HEK293 (cell line): Measurements from ENCODE around the gene GLIS1.

Experiments
- CTCF ChIA-PET: fragments of 350-600 bp; formaldehyde crosslinking; extraction: SDS; loops from one replicate; lab custom pipeline; 2021; ENCODE audit warnings: antibody characterized with exemption; lab: Yijun Ruan, JAX
- POLR2A ChIA-PET: fragments of 300-600 bp; formaldehyde crosslinking; extraction: SDS; loops from one replicate; lab custom pipeline; 2020; ENCODE audit warnings: antibody characterized with exemption, inconsistent platforms; lab: Yijun Ruan, JAX
- H3K27ac ChIP-seq: fragments of 200-500 bp; sonication (Bioruptor generic); 2 replicates; pipeline ENCODE4 v1.5.1; 2014; ENCODE audit warnings: low read depth, low read length, control low read depth, inconsistent platforms; ENCODE audit errors: extremely low read depth
- H3K36me3 ChIP-seq, 2 experiments: fragments of 200-500 bp in 1 of 2; sonication (Bioruptor generic) in 1 of 2; 1 replicate in 1 of 2; 2 replicates in 1 of 2; pipeline ENCODE4 v1.5.1; 2014 to 2017; ENCODE audit warnings: inconsistent platforms in 2 of 2, low read length in 2 of 2; ENCODE audit not compliant: control insufficient read depth in 2 of 2, insufficient read depth in 1 of 2
- H3K4me1 ChIP-seq: fragments of 200-500 bp; sonication (Bioruptor generic); 2 replicates; pipeline ENCODE4 v1.5.1; 2014; ENCODE audit warnings: mild to moderate bottlenecking, low read length, inconsistent platforms; ENCODE audit not compliant: control insufficient read depth, insufficient read depth
- H3K4me3 ChIP-seq: 2 replicates; pipeline ENCODE4 v1.5.1; 2011; ENCODE audit warnings: low read depth, mild to moderate bottlenecking, control low read depth, low read length, moderate library complexity
- H3K9me3 ChIP-seq: fragments of 200-500 bp; sonication (Bioruptor generic); 2 replicates; pipeline ENCODE4 v1.5.1; 2014; ENCODE audit warnings: low read depth, low read length, inconsistent platforms; ENCODE audit not compliant: control insufficient read depth, insufficient read depth
- BCL11B ChIP-seq: fragments of 450-650 bp; formaldehyde crosslinking; IDR thresholded peaks from 2 replicates; pipeline ENCODE4 v1.5.1; 2016; ENCODE audit warnings: low read depth, missing biosample characterization, missing genetic modification characterization
- EGR2 ChIP-seq: fragments of 450-650 bp; formaldehyde crosslinking; IDR thresholded peaks from 2 replicates; pipeline ENCODE4 v1.5.1; 2016; ENCODE audit warnings: low read depth, missing biosample characterization, missing genetic modification characterization
- GLIS1 ChIP-seq: fragments of 450-650 bp; formaldehyde crosslinking; IDR thresholded peaks from 2 replicates; pipeline ENCODE4 v1.5.1; 2016; ENCODE audit warnings: missing biosample characterization, missing genetic modification characterization
- GLIS2 ChIP-seq: fragments of 450-650 bp; formaldehyde crosslinking; IDR thresholded peaks from 2 replicates; pipeline ENCODE4 v1.5.1; 2016; ENCODE audit warnings: missing biosample characterization, missing genetic modification characterization
- HOXC10 ChIP-seq: sonication (generic); formaldehyde crosslinking; IDR thresholded peaks from 2 replicates; pipeline ENCODE4 v1.8.1; 2023; ENCODE audit warnings: mild to moderate bottlenecking, missing genetic modification reagents
- REST ChIP-seq: fragments of 450-650 bp; formaldehyde crosslinking; IDR thresholded peaks from 2 replicates; pipeline ENCODE4 v1.5.1; 2016; ENCODE audit warnings: missing biosample characterization, missing genetic modification characterization
- ZFHX2 ChIP-seq: fragments of 450-650 bp; formaldehyde crosslinking; conservative IDR thresholded peaks from 2 replicates; pipeline ENCODE4 v1.5.1; 2016; ENCODE audit warnings: missing biosample characterization, missing genetic modification characterization
- ZIC2 ChIP-seq: fragments of 450-650 bp; formaldehyde crosslinking; IDR thresholded peaks from 2 replicates; pipeline ENCODE4 v1.5.1; 2016; ENCODE audit warnings: missing biosample characterization, missing genetic modification characterization
- ZNF140 ChIP-seq: fragments of 450-650 bp; formaldehyde crosslinking; IDR thresholded peaks from 2 replicates; pipeline ENCODE4 v1.5.1; 2016; ENCODE audit warnings: missing biosample characterization, missing genetic modification characterization
- ZSCAN16 ChIP-seq: fragments of 450-650 bp; formaldehyde crosslinking; IDR thresholded peaks from 2 replicates; pipeline ENCODE4 v1.5.1; 2016; ENCODE audit warnings: missing biosample characterization, missing genetic modification characterization
- ZSCAN4 ChIP-seq: fragments of 450-650 bp; formaldehyde crosslinking; IDR thresholded peaks from 2 replicates; pipeline ENCODE4 v1.5.1; 2017; ENCODE audit warnings: missing biosample characterization, missing genetic modification characterization

The GLIS1 gene

GRCh38 chr1:53526451-53527101 is 212.4 kb downstream of the GLIS1 start:
- Histone ChIP-seq H3K4me3 (no peak overlapping the region), H3K36me3 (no peaks in the 10 kb centered on the region)
- TF ChIP-seq HOXC10 (CRISPR knock-in tag) (no peak), ZNF140 (no peak), ZIC2 (tag by site-specific recombination) (peak; percentile 57), ZSCAN4 (tag by site-specific recombination) (peak; percentile 69)
- TF ChIP-seq, all 188 proteins: peak for 2
- Histone ChIP-seq H3K9me3 (no peaks in the 10 kb centered on the region), H3K4me1 (0 out of 2 replicates have a peak, but pooled peaks cover 2% of the 10 kb centered on the region), H3K27ac (no peak overlapping the region)
- CTCF ChIA-PET, result no interaction called here
- POLR2A ChIA-PET, result no interaction called here

GRCh38 chr1:53525595-53525994 is 213.4 kb downstream of the GLIS1 start:
- Histone ChIP-seq H3K4me1 (0 out of 2 replicates have a peak, but pooled peaks cover 2% of the 10 kb centered on the region), H3K27ac (no peak overlapping the region), H3K9me3 (no peaks in the 10 kb centered on the region), H3K4me3 (no peak overlapping the region), H3K36me3 (no peaks in the 10 kb centered on the region)
- ChIA-PET CTCF (no interaction called here), POLR2A (no interaction called here)
- TF ChIP-seq ZSCAN16 (tag by site-specific recombination) (no peak), REST (tag by site-specific recombination) (peak; percentile 83)

GRCh38 chr1:53524428-53525375 is 214.3 kb downstream of the GLIS1 start:
- TF ChIP-seq GLIS1, result peak; percentile 19; the same call in 1 of the 2 replicates
- TF ChIP-seq GLIS2, result 0 out of 2 replicates have a peak, but pooled peaks have one; percentile 22
- TF ChIP-seq ZFHX2 (tag by site-specific recombination), result peak; percentile 83
- TF ChIP-seq BCL11B (tag by site-specific recombination), result no peak
- TF ChIP-seq EGR2 (tag by site-specific recombination), result peak; percentile 91
- H3K9me3 ChIP-seq, result no peaks in the 10 kb centered on the region
- H3K36me3 ChIP-seq, result no peaks in the 10 kb centered on the region
- no peak overlapping the region for H3K4me3 ChIP-seq
- 0 out of 2 replicates have a peak, but pooled peaks cover 2% of the 10 kb centered on the region for H3K4me1 ChIP-seq
- POLR2A ChIA-PET, result no interaction called here
- CTCF ChIA-PET, result interaction anchor here (0.6 kb wide), 1 partner anchor 44 kb away, joined by 3 read pairs; no protein-coding TSS in a partner anchor
- H3K27ac ChIP-seq, result no peak overlapping the region
